Thymus (tissue), 11 donors: ENCODE measurements around the gene SSH3. TPM values are rescaled to one million over a fixed set of nuclear protein-coding genes. Genes with fewer than 3 reads are reported as not detected.

ENCODE experiments used
- DNase-seq, 9 donors: peaks; one replicate each; pipeline ENCODE4 v3.0.0-alpha.2; 2013; ENCODE audit warnings: low spot score in 9 of 9, low read depth in 6 of 9, missing footprints in 1 of 9
- H3K27ac ChIP-seq, 2 donors: one replicate each; pipeline ENCODE4 v1.5.1; 2013; ENCODE audit warnings: control low read depth in 1 of 2, low read depth in 1 of 2, low read length in 1 of 2, mild to moderate bottlenecking in 1 of 2, moderate library complexity in 1 of 2
- H3K27me3 ChIP-seq, 2 donors: one replicate each; pipeline ENCODE4 v1.5.1; 2013; ENCODE audit warnings: low read length in 1 of 2; ENCODE audit not compliant: control insufficient read depth in 2 of 2, insufficient read depth in 1 of 2
- H3K36me3 ChIP-seq, 2 donors: one replicate each; pipeline ENCODE4 v1.5.1; 2013; ENCODE audit warnings: low read length in 1 of 2, mild to moderate bottlenecking in 1 of 2, moderate library complexity in 1 of 2; ENCODE audit not compliant: control insufficient read depth in 2 of 2, insufficient read depth in 2 of 2
- H3K4me1 ChIP-seq, 2 donors: one replicate each; pipeline ENCODE4 v1.5.1; 2013; ENCODE audit warnings: low read length in 2 of 2; ENCODE audit not compliant: control insufficient read depth in 2 of 2, insufficient read depth in 2 of 2
- H3K4me3 ChIP-seq, 2 donors: one replicate each; pipeline ENCODE4 v1.5.1; 2013; ENCODE audit warnings: low read length in 2 of 2, control low read depth in 1 of 2, mild to moderate bottlenecking in 1 of 2
- H3K9me3 ChIP-seq, 2 donors: one replicate each; pipeline ENCODE4 v1.5.1; 2013; ENCODE audit warnings: low read length in 1 of 2, mild to moderate bottlenecking in 1 of 2; ENCODE audit not compliant: control insufficient read depth in 2 of 2, insufficient read depth in 1 of 2
- WGBS: extraction: QIAGEN DNeasy Blood & Tissue Kit; methylation state at CpG from one replicate; pipeline ENCODE4 v1.1.7; 2013; 5-methylcytosine and 5-hydroxymethylcytosine counted together
- polyA plus RNA-seq: library from polyadenylated mRNA; stranded (reverse); fragments of 200-250 nt; gene quantifications from one replicate; pipeline ENCODE4 v1.2.3, GENCODE V29; 2013
- total RNA-seq: library from RNA; stranded (reverse); fragments of 120-200 nt; gene quantifications from one replicate; pipeline ENCODE4 v1.2.4, GENCODE V29; 2013
- donor health status: healthy.

The SSH3 gene
- total and polyA plus RNA-seq, 2 donors = 1.8 to 11.8 TPM

DNA sequence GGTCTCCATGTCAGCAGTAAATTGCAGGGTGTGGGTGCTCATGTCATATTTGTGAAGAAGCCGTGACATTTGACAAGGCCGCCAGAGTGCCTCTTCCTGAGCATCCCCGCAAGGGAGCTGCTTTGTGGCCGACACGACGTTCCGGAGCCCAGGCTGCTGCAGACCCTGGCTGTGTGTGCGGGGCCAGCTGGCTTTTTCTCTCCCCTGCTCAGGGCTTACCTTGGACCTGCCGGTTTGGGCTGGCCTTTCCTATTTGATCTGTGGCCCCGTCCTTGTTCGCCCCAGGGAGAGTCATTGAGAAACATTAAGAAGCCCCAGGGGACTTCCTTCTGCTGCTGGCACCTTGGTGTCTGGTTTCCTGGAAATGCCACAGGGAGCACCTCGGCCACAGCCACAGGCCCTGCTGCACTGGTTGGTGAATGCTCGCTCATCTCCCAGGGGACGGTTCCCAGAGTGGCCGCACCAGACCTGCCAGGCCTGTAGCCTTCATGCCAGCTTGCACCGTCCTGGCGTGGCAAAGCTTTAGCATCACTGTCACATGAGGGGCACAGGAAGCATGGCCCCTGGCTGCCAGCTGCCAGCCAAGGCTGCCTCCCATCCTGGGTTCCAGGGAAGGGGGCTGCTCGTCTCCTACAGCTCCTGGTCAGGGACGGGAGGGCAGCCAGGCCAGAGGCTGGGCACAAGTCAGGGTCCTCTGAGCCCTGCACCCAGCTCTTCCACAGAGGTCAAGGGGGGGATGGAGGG lies 31.6 kb upstream of the SSH3 start:
- Histone ChIP-seq H3K36me3 (peaks cover 45 to 82% of the 10 kb centered on the region in 2 donors), H3K27ac (peak overlapping the region; percentile 95 to 99), H3K9me3 (peaks cover 0 to 6% of the 10 kb centered on the region in 2 donors), H3K4me3 (peak overlapping the region; percentile 67 to 92), H3K27me3 (no peaks in the 10 kb centered on the region), H3K4me1 (peaks cover 77 to 92% of the 10 kb centered on the region in 2 donors)
- peak in 1 of 9 donors; percentile 67 for DNase-seq
- WGBS = 18% methylated on average over 19 of the region's 19 CpGs

DNA sequence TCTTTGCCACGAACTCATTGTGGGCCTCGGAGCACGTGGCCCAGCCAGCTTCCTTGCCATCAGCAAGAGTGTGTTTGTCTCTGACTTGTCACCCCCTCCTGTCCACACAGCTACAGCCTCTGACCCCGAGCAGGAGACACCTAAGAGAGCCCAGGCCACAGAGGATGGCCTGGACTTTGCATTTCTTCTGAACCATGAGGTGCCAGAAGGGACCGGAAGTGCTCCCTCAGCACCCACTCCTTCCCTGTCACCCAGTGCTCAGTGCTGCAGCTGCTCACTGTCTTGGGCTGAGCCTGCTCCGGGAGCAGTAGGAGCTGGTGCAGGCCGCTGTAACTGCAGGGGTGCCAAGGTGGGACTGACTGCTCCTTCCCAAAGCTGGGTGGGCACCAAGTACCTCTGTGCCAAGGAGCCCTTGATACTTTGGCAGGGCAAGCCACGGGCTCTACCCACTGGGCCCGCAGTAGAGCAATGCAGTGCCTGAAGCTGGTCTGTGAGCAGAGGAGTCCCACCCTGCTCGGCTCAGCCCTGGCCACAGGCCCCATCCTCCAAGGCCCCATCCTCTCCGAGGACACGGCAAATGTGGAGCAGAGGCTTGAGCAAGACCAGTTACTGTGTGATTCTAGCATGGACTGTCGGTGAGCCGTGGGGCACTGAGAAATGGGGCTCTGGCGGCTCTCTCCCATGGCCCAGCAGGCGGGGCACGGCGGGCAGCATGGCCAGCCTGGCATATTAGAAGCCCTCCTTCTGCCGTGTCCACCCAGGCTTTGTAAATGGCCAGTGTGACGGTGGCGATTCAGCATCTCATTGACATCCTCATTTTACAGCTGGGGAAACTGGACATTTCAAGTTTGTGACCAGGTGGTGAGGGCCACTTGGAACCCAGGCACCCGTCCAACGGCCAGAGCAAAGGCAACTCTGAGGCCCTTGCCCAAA lies 30.7 kb upstream of the SSH3 start:
- peak overlapping the region; percentile 95 to 99 for H3K27ac ChIP-seq
- 69% methylated on average over 23 of the region's 23 CpGs for WGBS
- H3K4me3 ChIP-seq = peak overlapping the region; percentile 34 to 67
- H3K27me3 ChIP-seq = no peaks in the 10 kb centered on the region
- H3K36me3 ChIP-seq = peaks cover 45 to 89% of the 10 kb centered on the region in 2 donors
- H3K9me3 ChIP-seq = peaks cover 0 to 5% of the 10 kb centered on the region in 2 donors
- peak in 1 of 9 donors; percentile 69 for DNase-seq
- H3K4me1 ChIP-seq = peaks cover 84 to 100% of the 10 kb centered on the region in 2 donors

DNA sequence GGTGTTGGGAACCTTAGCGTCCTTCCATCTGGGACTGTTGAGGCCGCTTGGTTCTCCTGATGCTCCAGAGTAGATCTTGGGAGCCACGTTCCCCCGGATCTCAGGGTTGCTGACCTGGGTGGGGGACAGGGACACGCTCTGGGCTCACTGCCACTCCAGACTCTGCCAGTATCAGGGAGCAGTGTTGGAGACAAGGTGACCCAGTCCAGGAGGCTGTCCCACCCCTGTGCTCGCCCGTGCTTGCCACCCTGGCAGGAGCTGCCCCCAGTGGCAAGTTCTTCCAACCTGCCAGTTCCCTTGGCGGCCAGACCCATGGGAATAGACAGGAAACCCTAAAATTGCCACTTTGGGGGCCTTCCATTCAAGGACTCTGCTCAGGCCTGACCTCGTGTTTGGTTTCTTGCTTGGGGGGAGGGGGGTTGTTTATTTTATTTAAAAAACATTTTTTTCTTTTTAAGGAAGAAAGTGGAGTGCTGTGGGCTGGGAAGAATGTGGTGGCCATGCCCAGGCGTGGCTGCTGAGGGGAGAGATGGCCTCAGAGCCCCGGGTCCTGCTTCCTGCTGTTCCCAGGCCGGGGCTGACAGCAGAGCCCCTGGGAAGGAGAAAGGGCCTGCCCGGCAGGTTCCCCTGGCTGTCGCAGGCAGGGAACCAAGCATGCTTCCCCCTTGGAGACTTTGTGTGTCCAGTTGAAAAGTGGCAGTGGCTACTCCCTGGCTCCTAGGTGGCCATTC lies 29.9 kb upstream of the SSH3 start:
- Histone ChIP-seq H3K4me1 (peaks cover 90 to 100% of the 10 kb centered on the region in 2 donors), H3K36me3 (peaks cover 41 to 89% of the 10 kb centered on the region in 2 donors), H3K27me3 (no peaks in the 10 kb centered on the region), H3K9me3 (peaks cover 0 to 5% of the 10 kb centered on the region in 2 donors), H3K4me3 (no peak overlapping the region), H3K27ac (peak overlapping the region; percentile 95 to 99)
- 74% methylated on average over 14 of the region's 14 CpGs for WGBS
- no peak for DNase-seq

GRCh38 chr11:67274768-67275605 lies 28.3 kb upstream of the SSH3 start:
- Histone ChIP-seq H3K27me3 (no peaks in the 10 kb centered on the region), H3K4me3 (no peak overlapping the region), H3K4me1 (peaks cover 87 to 100% of the 10 kb centered on the region in 2 donors), H3K36me3 (peaks cover 41 to 91% of the 10 kb centered on the region in 2 donors), H3K9me3 (peaks cover 0 to 5% of the 10 kb centered on the region in 2 donors), H3K27ac (peak overlapping the region; percentile 78 to 99)
- DNase-seq = no peak
- 77% methylated on average over 35 of the region's 35 CpGs for WGBS

DNA sequence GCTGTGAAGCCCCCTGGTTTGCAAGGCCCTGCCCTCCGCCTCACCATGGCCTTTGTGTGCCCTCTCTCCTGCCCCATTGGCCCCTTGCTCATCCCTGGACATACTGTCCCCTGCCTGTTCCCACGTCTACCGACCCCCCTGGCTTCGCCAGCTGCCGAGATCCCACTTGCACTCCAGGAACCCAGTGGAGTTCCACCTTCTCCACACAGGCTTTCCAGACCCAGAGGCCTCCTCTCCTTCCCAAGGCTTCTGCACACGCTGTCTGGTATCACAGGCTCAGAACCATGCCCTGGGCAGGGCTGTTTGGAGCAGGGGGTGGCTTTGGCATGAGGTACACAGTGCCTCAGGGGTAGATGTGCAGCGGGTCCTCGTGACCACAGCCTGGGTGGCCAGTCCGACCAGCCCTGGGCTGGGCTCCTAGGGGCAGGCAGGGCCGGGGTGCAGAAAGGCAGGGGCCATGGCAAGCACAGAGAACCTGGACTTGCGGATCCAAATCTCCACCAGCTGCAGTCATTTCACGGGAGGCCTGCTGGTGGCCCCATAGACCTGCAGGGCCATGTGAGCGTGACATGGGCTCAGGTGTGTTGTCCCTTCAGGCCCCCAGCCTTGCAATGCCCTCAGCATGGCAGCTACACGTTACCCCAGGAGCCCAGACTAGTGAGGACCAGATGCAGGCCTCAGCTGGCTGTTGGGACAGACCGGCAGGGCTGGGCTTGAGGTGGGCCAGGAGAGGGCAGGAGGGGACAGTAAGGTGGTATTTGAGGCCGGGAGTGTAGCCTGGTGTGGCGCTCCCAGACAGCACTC lies 27.5 kb upstream of the SSH3 start:
- H3K27ac ChIP-seq = peak overlapping the region; percentile 78 to 99
- H3K4me3 ChIP-seq = no peak overlapping the region
- DNase-seq = peak in 1 of 9 donors; percentile 47

DNA sequence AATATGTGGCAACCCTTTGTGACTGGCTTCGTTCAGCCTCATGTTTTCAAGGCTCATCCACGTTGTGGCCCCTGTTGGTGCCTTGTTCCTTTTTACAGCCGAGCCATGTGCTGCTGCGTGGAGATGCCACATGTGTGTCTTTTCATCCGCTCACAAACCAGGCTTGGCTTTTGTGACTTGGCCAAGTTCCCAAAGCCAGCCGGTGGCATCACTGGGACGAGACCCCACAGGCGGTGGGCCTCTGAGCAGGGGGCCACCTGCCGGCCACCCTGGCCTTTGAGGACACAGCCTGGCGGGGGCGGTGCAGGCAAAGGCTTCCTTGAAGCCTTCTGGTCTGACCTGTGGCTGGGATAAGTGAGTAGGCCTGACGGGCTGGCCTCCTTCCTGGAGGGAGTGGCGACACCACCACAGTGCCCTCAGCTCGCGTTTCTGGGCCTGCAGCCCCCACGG lies 26.5 kb upstream of the SSH3 start:
- Histone ChIP-seq H3K9me3 (peaks cover 0 to 5% of the 10 kb centered on the region in 2 donors), H3K27ac (peak overlapping the region; percentile 95 to 99), H3K4me3 (peak overlapping the region; percentile 55 to 67), H3K36me3 (peaks cover 54 to 95% of the 10 kb centered on the region in 2 donors), H3K27me3 (no peaks in the 10 kb centered on the region), H3K4me1 (peaks cover 71 to 88% of the 10 kb centered on the region in 2 donors)
- WGBS = 7% methylated on average over 16 of the region's 16 CpGs
- DNase-seq = peak in 1 of 9 donors; percentile 72

More for the DNA sequence above, 27.5 kb upstream of the SSH3 start:
- H3K9me3 ChIP-seq = peaks cover 0 to 5% of the 10 kb centered on the region in 2 donors
- no peaks in the 10 kb centered on the region for H3K27me3 ChIP-seq
- H3K36me3 ChIP-seq = peaks cover 44 to 95% of the 10 kb centered on the region in 2 donors
- WGBS = 92% methylated on average over 17 of the region's 17 CpGs
- H3K4me1 ChIP-seq = peaks cover 81 to 98% of the 10 kb centered on the region in 2 donors

DNA sequence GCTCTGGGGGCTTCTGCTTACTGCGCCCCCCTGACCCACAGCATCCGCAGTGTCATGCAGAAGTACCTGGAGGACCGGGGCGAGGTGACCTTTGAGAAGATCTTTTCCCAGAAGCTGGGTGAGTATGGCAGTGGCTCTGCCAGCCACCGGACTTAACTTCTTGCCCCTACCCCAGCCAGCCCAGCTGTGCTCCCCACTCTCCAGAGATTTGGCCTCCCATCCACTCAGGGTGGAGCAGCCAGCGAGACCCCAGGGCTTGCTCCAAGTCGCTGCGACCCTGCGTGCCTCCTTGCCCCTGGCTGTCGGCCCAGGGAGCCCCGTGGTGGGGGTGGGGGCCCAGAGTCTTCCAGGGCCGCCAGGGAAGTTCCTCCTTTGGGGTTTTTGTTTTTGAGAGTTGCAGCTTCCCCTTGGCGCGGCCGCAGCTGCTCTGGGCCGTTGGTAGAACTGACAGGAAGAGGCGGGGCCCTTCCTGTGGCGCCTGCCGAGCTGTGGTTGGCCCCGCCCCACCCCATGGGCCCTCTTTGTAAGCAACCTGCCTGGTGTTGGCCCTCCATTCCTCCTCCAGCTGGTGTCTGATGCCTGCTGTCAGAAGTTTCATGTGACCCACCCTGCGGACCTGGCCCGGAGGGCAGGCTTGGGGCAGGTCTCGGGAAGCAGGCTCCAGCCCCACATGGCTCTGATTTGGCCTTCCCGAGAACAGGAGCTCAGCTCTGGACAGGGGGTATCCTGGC lies 25.9 kb upstream of the SSH3 start:
- peak; percentile 79 to 98 (median 89) for DNase-seq
- H3K36me3 ChIP-seq = peaks cover 60 to 95% of the 10 kb centered on the region in 2 donors
- peak overlapping the region; percentile 95 to 99 for H3K27ac ChIP-seq
- 2% methylated on average over 24 of the region's 24 CpGs for WGBS
- peaks cover 65 to 82% of the 10 kb centered on the region in 2 donors for H3K4me1 ChIP-seq
- peaks cover 0 to 5% of the 10 kb centered on the region in 2 donors for H3K9me3 ChIP-seq
- H3K4me3 ChIP-seq = peak overlapping the region; percentile 55 to 67
- H3K27me3 ChIP-seq = no peaks in the 10 kb centered on the region
